ENCODE results near the gene FKBP1B.
"Not testable (repeated sequence)": the region's sequence is repeated elsewhere in the genome, so short reads cannot be mapped to it uniquely, and the experiment has no call there.

Gene FKBP1B

GRCh38 chr2:24105816-24106215, 56.3 kb downstream of the FKBP1B start:
- no peak for DNase-seq

GRCh38 chr2:24106786-24107185, 57.2 kb downstream of the FKBP1B start:
- DNase-seq, result no peak

- DNase-seq, result no peak
These were observed 57.8 kb downstream of the FKBP1B start for GRCh38 chr2:24107336-24107735.

GRCh38 chr2:24109431-24109830, 59.9 kb downstream of the FKBP1B start:
- DNase-seq, result not testable (repeated sequence)

GRCh38 chr2:24110660-24111303, 61.2 kb downstream of the FKBP1B start:
- DNase-seq, result no peak

- DNase-seq, result no peak
These were observed 61.9 kb downstream of the FKBP1B start for GRCh38 chr2:24111407-24111901.

Measured in NCI-H446 treated with DMSO at 0.1 percent for 48 hours (cell line).